Kidney tubule cell (primary cell): ENCODE measurements around the gene INTS1.

ENCODE experiments used
- DNase-seq: peaks from one replicate; pipeline ENCODE4 v3.0.0-alpha.2; 2018; ENCODE audit warnings: low spot score

Gene INTS1

GRCh38 chr7:1542841-1543747 is 38.9 kb upstream of the INTS1 start:
- DNase-seq: no peak

DNA sequence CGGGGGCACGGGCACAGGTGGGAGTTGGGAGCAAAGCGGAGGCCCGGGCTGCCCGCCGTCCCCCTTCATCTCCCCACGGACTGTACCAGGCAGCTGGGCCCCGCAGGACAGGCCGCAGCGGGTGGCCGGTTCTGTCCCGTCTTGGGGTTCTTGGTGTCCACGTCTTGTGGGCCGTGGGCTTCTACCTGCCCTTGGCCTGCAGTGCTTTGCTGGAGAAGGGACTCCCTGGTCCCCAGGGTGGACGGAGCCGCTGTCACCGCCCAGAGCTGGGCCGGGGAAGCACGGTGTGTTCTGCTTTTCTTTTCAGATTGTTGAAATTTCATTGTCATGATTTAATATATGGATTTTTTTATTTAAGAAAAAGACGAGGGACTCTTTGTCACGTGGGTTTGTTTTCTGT is 38.1 kb upstream of the INTS1 start:
- no peak for DNase-seq

GRCh38 chr7:1541431-1542162 is 37.4 kb upstream of the INTS1 start:
- DNase-seq: no peak

- DNase-seq: no peak
Measured at GRCh38 chr7:1540776-1541271, 36.6 kb upstream of the INTS1 start.

- DNase-seq: no peak
Measured at GRCh38 chr7:1539882-1540775, 35.9 kb upstream of the INTS1 start.

DNA sequence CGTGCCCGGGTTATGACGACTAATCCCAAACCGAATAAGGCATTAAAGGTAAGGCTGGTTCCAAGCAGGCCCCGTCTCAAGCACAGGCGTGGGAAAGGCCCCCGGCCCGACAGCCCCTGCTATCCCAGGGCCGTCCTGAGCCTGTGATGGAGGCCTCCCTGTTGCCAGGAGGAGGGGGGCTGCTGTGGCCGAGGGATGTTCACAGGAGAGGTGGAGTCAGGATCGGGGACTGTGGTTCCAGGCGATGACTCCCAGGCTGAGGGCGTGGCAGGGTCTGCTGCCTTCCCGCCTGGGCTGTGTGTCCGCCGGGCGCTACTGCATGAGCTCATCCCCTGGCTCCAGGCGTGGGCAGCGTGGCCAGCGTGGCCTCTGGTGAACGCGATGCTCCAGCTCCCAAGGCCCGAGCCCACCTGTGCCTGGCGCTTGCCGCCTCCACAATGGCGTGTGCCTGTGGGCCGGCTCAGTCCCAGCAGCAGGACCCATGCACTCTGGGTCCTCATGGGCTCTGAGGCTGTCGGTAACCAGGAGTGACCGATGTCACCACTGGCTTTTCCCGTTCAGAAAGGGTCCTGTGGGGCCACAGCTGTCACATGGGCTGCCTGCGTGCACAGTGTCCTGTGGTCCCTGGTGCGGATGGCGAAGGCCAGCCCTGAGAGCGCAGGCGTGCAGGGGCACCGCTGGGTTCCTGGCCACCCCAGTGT is 35.1 kb upstream of the INTS1 start:
- DNase-seq: no peak

DNA sequence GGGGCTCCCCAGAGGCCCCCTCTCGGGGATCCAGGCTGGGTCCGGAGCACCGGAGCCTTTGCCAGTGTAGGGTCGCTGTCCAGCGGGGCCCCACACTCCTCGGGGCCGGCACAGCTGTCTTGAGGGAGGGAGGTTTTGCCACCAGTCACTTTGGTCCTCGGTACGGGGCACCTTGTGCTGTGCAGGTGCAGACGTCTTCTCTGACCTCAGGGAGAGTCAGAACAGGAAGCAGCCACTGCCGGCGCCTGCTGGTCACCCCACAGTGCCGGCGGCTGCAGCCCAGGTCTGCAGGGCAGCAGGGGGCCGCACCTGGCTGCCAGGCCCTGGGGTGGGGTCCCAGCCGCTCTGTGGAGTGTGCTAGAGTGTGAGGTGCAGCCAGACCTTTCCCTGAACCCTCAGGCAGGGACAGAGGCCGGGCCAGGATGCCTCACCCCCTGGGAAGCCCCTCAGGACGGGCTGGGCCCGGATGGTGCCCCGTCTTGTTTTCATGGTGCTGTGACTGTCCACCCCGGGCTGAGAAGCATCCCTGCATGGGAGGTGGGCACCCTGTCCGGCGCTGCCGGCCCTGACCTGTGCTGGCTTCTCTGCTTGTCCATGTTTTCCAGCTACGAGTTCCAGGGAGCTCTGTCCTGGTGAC is 34.5 kb upstream of the INTS1 start:
- peak; percentile 53 for DNase-seq

- DNase-seq: peak; percentile 96
Measured at GRCh38 chr7:1537535-1538412, 33.6 kb upstream of the INTS1 start.

DNA sequence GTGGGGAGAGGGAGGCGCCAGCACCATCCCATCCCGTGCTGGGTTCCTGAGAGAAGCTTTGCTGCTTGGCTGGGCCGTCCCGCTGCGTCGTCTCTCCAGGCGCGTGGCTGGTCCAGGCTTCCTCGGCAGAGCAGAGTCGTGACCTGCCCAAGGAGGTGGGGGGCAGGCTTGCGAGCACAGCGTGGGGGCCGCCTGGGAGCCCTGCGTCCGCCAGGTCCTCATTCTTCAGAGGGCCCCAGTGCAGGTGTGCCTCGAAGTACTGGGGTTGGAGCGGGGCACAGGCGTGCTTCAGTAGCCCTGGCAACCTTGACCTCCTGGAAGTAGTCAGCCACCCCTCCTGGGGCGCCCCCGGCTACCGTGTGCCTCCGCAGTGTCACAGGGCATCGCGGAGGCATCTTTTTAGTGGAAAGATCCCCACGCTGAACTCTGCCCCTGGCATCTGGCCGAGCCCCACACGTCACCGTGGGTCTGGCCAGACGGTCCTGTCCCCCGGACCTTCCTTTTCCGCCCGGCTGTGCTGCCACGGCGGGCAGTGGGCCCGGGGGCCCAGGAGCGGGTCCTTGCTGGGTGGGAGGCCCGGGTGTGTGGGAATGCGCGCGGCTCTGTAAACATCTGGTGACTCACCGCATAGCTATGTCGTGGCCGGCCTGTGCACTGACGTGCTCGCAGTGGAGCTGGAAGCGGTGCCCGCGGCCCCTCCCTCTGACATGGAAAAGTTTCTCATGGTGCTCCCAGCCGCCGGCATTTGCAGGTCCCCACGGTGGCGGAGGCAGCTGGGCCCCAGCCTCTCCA is 32.8 kb upstream of the INTS1 start:
- peak; percentile 97 for DNase-seq

DNA sequence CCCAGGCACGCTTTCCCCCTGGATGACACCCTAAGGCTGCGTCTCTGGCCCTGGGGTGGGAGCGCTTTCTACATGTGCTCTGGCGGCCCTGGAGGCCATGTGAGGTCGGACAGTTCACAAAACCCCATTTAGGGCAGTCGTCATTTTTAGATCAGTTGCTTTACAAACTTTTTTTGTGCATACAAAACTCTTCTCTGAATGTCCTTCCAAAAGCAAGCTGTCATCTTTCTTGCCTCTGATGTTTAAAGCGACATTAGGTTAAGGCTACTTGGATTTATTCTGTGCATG is 32.2 kb upstream of the INTS1 start:
- no peak for DNase-seq

DNA sequence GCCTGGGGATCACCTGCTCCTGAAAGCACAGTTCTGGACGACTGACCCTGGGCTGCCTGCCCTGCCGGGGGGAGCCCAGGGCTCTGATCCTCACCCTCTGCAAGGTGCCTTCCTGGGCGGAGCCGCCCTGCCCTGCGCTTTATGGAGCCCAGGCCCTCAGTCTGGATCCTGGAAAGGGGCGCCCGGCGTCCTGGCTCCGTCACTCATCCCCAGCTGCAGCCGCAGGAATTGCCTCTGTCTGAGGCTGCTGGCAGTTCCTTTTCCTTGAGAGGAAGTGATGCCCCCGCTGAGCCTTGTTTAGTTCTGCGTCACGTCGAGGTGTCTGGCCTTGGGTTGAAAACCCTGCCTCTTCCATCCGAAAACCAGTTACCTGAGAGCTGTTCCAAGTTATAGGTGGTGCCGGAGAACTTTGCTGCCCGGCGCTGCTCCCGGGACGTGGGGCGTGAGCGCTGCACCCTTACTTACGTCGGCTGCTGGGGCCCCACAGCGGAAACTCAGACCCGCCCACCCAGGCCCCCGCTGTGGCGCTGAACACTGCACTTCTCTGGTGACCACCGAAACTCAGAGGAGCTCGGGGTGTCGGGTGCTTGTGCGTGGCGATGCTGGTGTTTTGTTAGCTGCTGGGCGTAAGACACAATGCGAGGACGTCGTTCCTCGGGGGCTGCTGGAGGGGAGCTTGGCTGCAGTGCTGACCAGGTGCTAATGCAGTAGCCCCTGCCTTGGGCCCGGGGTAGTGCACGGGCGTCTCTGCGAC is 31.7 kb upstream of the INTS1 start:
- DNase-seq: no peak

DNA sequence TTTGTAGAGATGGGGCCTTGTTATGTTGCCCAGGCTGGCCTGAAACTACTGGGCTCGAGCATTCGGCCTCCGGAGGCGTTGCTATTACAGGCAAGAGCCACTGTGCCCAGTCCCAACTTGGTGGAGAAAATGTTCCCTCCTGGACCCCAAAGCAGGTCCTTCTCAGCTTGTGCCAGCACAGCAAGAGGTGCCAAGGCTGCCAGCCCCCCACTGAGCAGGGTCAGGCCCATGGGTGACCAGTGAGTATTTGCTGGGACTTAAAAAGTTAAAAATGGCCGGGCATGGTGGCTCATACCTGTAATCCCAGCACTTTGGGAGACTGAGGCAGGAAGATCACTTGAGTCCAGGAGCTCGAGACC is 30.9 kb upstream of the INTS1 start:
- no peak for DNase-seq

DNA sequence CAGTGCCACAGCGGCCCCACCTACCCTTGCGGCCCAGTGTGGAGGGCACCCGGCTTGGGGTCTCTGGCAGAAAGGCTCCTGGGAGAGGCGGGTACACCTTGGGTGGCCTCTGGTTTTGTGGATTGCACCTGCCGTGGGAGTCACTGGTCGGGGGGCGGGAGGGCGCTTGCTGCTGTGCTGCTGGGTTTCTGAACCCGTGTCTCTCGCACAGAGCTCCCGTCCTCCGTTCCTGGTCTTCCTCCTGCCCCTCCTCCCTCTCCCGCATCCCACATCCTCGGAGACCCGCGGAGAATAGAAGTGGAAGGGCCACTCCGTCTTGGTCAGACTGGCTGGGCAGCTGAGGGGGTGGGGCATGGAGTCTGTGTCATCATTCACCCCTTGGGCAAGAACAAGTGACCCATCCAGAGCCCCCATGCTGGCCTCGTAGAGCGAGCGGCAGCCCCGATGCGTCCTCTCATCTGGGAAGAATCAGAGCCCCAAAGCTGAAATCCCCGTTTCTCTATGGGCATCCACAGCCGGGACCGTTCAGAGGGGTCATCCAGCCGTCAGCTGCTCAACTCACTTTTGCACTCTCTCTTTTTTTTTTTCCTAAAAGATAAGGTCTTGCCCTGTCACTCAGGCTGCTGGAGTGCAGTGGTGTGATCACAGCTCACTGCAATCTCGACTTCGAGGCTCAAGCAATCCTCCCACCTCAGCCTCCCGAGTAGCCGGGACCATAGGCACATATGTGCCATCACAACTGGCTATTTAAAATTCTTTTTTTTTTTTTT is 30.3 kb upstream of the INTS1 start:
- DNase-seq: no peak

DNA sequence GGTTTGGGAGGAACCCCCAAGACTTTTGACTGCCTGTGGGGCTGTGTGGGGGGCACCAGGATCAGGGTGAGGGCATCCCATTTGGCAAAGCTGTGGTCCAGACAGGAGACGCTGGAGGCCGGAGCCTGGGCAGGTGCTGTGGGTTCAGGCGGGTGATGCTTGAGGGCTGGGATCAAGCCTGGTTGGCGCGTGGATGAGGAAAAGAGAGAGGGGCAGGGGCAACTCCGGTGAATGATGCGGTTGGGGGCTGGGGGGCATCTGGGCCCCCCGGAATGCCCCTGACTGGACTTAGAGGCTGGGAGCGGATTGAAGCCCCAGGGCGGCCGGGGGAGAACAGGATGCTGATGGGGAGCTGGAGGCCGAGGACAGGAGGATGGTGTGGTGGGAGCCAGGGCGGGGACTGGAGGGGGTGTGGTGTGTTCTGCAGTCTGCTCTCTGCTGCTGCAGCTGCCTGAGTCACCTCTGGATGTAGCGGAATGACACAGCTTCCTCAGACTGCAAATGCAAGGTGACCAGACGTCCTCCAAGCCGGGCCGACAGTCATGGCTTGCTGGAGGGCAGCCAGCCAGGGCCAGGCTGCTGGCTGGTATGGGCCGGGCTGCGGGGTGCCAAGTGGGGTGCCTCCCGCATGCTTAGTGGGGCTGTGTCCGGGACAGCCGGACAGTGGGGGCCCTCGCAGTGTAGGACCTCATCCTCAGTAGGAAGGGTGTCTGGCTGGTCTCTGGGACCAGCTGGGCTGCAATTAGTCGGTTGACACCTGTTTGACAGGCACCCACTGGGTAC is 29.5 kb upstream of the INTS1 start:
- DNase-seq: peak; percentile 95

GRCh38 chr7:1533255-1533546 is 29.0 kb upstream of the INTS1 start:
- no peak for DNase-seq

DNA sequence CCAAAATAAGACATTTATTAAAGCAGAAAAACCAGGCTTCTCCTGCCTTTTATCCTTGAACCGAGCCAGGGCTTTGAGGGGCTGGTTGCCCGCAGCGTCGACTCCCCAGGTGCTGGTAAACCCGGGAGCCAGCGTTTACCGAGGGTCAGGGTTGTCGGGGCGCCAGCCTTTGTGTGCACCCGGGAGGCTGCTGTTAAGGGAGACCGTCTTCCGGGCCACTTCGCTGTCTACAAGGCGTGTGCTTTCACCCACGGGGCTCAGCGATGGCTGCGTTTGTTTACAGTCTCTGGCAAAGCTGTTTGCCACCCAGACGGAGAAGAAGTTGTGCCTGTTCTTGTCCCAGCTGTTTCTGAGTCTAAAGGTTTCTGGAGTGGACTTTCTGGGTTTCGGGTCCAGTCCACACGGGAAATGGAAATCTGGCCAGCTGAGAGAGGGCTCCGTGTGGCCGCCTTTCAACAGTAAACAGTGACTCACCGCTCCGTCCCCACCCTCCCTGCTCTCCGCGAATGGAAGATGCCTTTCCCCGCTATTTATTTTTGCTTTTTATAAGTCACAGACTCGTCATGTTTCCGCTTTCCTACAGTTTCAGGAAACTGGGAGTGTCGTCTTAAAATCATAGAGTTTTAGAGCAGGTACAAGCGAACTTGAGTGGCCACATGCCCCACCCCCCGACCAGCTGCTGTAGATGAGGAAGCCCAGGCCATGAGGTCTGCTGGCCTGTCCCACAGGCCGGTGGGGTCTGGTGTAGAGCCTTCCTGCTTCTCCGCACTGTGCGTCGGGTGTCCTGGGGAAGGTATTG is 28.5 kb upstream of the INTS1 start:
- peak; percentile 94 for DNase-seq
